HL-60/S4 (cell line): ENCODE results near the gene RGS17.

Experiments
- in situ Hi-C: fragments of 300-500 bp; cut with MboI; formaldehyde crosslinking; loops from 2 replicates; pipeline ENCODE4 v1.14.3; 2022; ENCODE audit warnings: low sequenced_read_pairs

RGS17 gene

DNA sequence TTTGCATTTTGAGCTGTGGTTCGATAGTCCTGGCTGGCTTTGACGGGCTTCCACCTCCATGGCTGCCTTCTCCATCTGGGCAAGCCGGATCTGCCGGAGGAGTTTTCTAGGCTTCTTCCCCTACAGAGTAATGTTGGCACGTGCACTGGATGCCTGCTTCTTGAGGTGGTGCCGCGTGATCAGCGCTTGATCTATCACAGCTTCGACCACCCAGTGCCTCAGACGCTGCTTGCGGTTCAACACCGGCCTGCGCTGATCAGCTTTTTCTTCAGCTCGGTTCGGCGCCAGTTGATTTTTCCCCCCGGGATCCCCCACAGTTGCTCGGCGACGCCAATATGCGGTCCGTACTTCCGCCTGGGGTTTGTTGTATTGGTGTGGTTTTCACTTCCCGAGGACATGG lies 171.7 kb downstream of the RGS17 start:
- in situ Hi-C loops = no loop called here

DNA sequence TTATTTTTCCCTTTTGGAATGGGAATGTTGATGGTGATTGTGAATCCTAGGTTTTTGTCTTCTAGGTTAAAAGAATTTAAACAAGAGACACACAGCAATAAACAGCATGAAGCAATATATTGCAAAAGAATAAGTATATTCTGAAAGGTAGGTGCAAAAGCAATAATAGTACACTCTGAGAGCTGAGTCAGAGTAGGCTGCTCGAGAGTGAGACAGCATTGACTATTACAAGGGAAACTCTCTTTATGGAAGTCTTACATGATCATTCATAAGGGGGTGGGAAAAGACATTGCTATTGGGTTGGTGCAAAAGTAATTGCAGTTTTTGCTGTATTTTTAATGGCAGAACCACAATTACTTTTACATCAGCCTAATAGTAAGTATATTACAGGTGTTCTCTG lies 173.3 kb downstream of the RGS17 start:
- in situ Hi-C loops = no loop called here
